Prostate gland (tissue), 2 donors: ENCODE results near the gene TMC4. TPM values are rescaled to one million over a fixed set of nuclear protein-coding genes. Genes with fewer than 3 reads are reported as not detected.
"Not testable (repeated sequence)": the region's sequence is repeated elsewhere in the genome, so short reads cannot be mapped to it uniquely, and the experiment has no call there.

Experiments
- DNase-seq: peaks from one replicate; pipeline ENCODE4 v3.0.0-alpha.2; 2019; ENCODE audit warnings: low spot score
- H3K27ac ChIP-seq, 2 donors: fragments of 200-600 bp; sonication (generic); 2 replicates each; pipeline ENCODE4 v1.5.1; 2017 to 2019
- H3K27me3 ChIP-seq: fragments of 200-600 bp; sonication (generic); replicated peaks from 2 replicates; pipeline ENCODE4 v1.5.1; 2019; ENCODE audit not compliant: insufficient read depth
- H3K36me3 ChIP-seq, 2 donors: fragments of 200-600 bp; sonication (generic); 1 replicate in 1 of 2; 2 replicates in 1 of 2; pipeline versions ENCODE4 v1.5.1 to v1.8.1; 2017 to 2019
- H3K4me1 ChIP-seq: fragments of 200-600 bp; sonication (generic); replicated peaks from 2 replicates; pipeline ENCODE4 v1.5.1; 2019
- H3K4me3 ChIP-seq, 2 donors: fragments of 200-600 bp; sonication (generic); 2 replicates each; pipeline ENCODE4 v1.5.1; 2017 to 2019
- H3K9me3 ChIP-seq: fragments of 200-600 bp; sonication (generic); 2 replicates; pipeline ENCODE4 v1.5.1; 2017
- POLR2A ChIP-seq: fragments of 450-650 bp; IDR thresholded peaks from one replicate; pipeline ENCODE4 v1.6.1; 2016; ENCODE audit warnings: antibody characterized with exemption, mild to moderate bottlenecking
- POLR2AphosphoS5 ChIP-seq: sonication (generic); formaldehyde crosslinking; IDR thresholded peaks from one replicate; pipeline ENCODE4 v1.6.1; 2017; ENCODE audit warnings: antibody characterized with exemption
- WGBS: methylation state at CpG from one replicate; pipeline ENCODE4 v1.1.5; 2018; 5-methylcytosine and 5-hydroxymethylcytosine counted together
- intact Hi-C: fragments of 100-400 bp; cut with DNase I; formaldehyde crosslinking; loops from one replicate; pipeline ENCODE4 v1.14.2; 2022
- total RNA-seq, 2 donors: library from RNA; depleted of rRNA; stranded (reverse); fragments of >200 nt; gene quantifications; one replicate each; pipeline ENCODE4 v1.1.0, GENCODE V29; 2016
- TF ChIP-seq, protein P1 (sequence below), 4 experiments: fragments of 200-600 bp in 2 of 4; fragments of 450-650 bp in 2 of 4; sonication (generic) in 2 of 4; IDR thresholded peaks; 1 replicate in 3 of 4; 2 replicates in 1 of 4; pipeline ENCODE4 v1.5.1; 2016 to 2019; ENCODE audit warnings: antibody characterized with exemption in 4 of 4, mild to moderate bottlenecking in 2 of 4, moderate library complexity in 2 of 4

TMC4 gene
- total RNA-seq, 2 donors from 2014 or later = 40.2 to 88.6 TPM

DNA sequence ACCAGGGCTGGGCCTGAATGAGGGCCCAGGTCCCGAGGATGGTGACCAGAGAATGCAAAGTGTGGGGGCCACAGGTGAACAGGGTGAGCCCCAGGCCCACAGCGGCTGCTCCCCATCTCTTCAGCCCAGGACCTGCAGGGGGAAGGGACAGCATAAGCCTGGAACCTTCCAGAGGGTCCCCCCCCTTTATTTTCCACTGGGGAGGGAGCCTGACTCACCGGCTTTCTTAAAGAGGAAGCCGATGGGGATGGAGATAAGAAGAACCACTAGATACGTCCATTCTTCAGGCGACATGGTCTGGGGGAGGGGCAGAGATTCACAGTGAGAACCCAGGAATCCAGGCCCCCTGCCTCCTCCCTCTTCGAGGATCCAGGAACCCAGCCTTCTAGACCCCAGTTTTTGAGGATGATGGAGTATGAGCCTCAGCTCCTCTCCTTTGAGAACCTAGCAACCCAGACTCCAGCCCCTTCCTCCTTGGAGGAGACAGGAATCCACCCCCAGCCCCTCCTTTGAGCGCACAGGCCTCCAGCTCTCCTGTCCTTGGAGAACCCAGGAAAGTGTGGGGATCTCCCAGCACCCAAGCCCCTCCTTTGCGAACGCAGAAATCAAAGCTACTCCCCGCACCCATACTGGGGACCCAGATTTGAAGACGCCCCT, 15.4 kb upstream of the TMC4 start:
- intact Hi-C loops = no loop called here
- TF ChIP-seq POLR2AphosphoS5 = peak; percentile 36
- TF ChIP-seq POLR2A = peak; percentile 49
- TF ChIP-seq, protein P1, sequence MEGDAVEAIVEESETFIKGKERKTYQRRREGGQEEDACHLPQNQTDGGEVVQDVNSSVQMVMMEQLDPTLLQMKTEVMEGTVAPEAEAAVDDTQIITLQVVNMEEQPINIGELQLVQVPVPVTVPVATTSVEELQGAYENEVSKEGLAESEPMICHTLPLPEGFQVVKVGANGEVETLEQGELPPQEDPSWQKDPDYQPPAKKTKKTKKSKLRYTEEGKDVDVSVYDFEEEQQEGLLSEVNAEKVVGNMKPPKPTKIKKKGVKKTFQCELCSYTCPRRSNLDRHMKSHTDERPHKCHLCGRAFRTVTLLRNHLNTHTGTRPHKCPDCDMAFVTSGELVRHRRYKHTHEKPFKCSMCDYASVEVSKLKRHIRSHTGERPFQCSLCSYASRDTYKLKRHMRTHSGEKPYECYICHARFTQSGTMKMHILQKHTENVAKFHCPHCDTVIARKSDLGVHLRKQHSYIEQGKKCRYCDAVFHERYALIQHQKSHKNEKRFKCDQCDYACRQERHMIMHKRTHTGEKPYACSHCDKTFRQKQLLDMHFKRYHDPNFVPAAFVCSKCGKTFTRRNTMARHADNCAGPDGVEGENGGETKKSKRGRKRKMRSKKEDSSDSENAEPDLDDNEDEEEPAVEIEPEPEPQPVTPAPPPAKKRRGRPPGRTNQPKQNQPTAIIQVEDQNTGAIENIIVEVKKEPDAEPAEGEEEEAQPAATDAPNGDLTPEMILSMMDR (IDR thresholded peaks at IDR 0.05) = no peak
- Histone ChIP-seq H3K4me1 (peaks cover 4% of the 10 kb centered on the region), H3K9me3 (no peaks in the 10 kb centered on the region), H3K27me3 (no peaks in the 10 kb centered on the region), H3K27ac (peak overlapping the region; percentile 96 to 98), H3K4me3 (peak overlapping the region; percentile 58 to 80), H3K36me3 (peaks cover 0 to 4% of the 10 kb centered on the region in 2 donors)
- 12% methylated on average over 12 of the region's 12 CpGs for WGBS
- DNase-seq = no peak

GRCh38 chr19:54186934-54187381, 14.0 kb upstream of the TMC4 start:
- 87% methylated on average over 11 of the region's 11 CpGs for WGBS
- Histone ChIP-seq H3K4me3 (no peak overlapping the region), H3K27ac (no peak overlapping the region), H3K9me3 (no peaks in the 10 kb centered on the region), H3K4me1 (peaks cover 2% of the 10 kb centered on the region), H3K36me3 (no peaks in the 10 kb centered on the region), H3K27me3 (no peaks in the 10 kb centered on the region)
- DNase-seq = no peak
- TF ChIP-seq POLR2AphosphoS5 = no peak
- no peak for TF ChIP-seq POLR2A
- TF ChIP-seq, protein P1 (IDR thresholded peaks at IDR 0.05) = no peak
- intact Hi-C loops = no loop called here

GRCh38 chr19:54186351-54186750, 13.4 kb upstream of the TMC4 start:
- Histone ChIP-seq H3K27ac (no peak overlapping the region), H3K9me3 (no peaks in the 10 kb centered on the region), H3K4me3 (no peak overlapping the region), H3K4me1 (no peaks in the 10 kb centered on the region), H3K36me3 (no peaks in the 10 kb centered on the region), H3K27me3 (no peaks in the 10 kb centered on the region)
- TF ChIP-seq POLR2A = no peak
- WGBS = 83% methylated on average over 8 of the region's 8 CpGs
- no peak for DNase-seq
- intact Hi-C loops = no loop called here

- no peak for TF ChIP-seq POLR2AphosphoS5
- TF ChIP-seq POLR2A = no peak
- TF ChIP-seq, protein P1 (IDR thresholded peaks at IDR 0.05) = no peak
- 88% methylated on average over 11 of the region's 11 CpGs for WGBS
- no peaks in the 10 kb centered on the region for H3K27me3 ChIP-seq
- no peaks in the 10 kb centered on the region for H3K4me1 ChIP-seq
- no peaks in the 10 kb centered on the region for H3K36me3 ChIP-seq
- DNase-seq = no peak
- no peaks in the 10 kb centered on the region for H3K9me3 ChIP-seq
- H3K27ac ChIP-seq = no peak overlapping the region
- no peak overlapping the region for H3K4me3 ChIP-seq
- intact Hi-C loops = no loop called here
Observed at GRCh38 chr19:54183431-54183830, 10.5 kb upstream of the TMC4 start.

DNA sequence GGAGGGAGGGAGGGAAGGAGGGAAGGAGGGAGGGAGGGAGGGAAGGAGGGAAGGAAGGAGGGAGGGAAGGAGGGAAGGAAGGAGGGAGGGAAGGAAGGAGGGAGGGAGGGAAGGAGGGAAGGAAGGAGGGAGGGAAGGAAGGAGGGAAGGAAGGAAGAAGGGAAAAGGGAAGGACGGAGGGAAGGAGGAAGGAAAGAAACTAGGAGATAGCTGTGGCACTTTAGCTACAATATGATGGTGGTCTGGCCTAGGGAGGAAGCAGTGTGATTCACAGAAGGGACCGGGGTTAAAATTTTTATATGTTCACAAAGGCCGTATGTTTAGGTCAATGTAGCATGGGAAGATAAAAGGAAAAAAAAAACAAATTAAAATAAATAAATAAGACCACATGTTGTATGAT, 8.9 kb upstream of the TMC4 start:
- intact Hi-C loops, DNase-seq, H3K27ac ChIP-seq, H3K4me1 ChIP-seq, H3K9me3 ChIP-seq, H3K36me3 ChIP-seq, H3K27me3 ChIP-seq, H3K4me3 ChIP-seq: not testable (repeated sequence)
- 83% methylated on average over 3 of the region's 3 CpGs for WGBS

DNA sequence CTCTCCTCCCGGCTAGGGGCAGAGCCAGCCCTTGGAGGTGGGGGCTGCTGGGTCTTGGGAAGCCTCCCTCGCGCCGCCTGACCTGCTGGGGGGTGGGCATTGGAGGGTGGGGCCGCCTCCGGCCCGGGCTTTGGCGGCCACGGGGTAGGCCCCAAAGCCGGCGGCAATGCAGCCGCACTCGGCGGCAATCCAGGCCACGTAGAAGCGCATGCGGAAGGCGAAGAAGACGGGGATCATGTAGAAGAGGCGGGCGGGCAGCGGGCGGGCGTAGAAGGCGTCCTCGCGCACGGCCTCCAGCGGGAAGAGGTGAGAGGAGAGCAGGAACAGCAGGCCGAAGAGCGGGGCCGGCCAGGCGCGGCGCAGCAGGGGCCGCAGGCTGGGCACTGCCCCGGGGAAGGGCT, 7.7 kb upstream of the TMC4 start:
- TF ChIP-seq, protein P1 (IDR thresholded peaks at IDR 0.05) = no peak
- TF ChIP-seq POLR2A = no peak
- TF ChIP-seq POLR2AphosphoS5 = no peak
- 93% methylated on average over 37 of the region's 37 CpGs for WGBS
- H3K36me3 ChIP-seq = no peaks in the 10 kb centered on the region
- intact Hi-C loops = no loop called here
- H3K9me3 ChIP-seq = no peaks in the 10 kb centered on the region
- no peaks in the 10 kb centered on the region for H3K27me3 ChIP-seq
- DNase-seq = no peak
- H3K4me3 ChIP-seq = no peak overlapping the region
- H3K4me1 ChIP-seq = no peaks in the 10 kb centered on the region
- no peak overlapping the region for H3K27ac ChIP-seq
